Islet of Langerhans (tissue), 1 donor: ENCODE data around the gene DOCK3.
A peak's percentile ranks its signal among the peaks of the same experiment; 100 is the strongest.
"Not testable (repeated sequence)": the region's sequence is repeated elsewhere in the genome, so short reads cannot be mapped to it uniquely, and the experiment has no call there.

ENCODE experiments used
- FAIRE-seq: peaks from one replicate; lab custom pipeline; 2011; peaks lifted over from hg19 to GRCh38; lab: Jason Lieb, UNC

Gene DOCK3

GRCh38 chr3:50651445-50651844 is 23.3 kb upstream of the DOCK3 start:
- no peak for FAIRE-seq

DNA sequence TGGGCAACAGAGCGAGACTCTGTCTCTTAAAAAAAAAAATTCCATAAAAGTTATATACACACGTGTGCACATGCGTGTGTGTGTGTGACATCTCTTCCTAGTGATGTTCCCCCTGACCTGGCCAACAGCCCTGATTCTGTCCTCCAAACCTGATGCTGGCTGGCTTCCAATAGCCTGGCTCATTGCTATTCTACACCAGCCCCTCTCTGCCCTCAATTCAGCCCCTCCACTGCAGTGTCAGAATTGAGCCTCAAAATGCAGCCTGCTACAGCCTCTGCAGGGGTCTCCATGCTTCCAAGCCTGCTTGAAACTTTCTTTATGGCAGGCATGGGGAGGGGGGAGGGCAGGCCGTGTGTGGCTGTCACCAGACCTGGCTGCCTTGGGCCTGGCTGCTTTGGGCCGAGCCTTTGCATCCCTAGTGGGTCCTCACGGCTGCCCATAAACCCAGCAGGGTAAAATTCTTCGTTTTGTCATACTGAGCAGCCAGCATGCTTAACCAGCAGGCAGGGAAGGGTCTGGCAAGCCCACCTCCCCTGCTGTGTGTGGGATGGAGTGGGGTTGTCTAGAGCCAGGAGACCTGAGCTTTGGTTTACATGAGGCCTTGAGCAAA is 22.7 kb upstream of the DOCK3 start:
- FAIRE-seq = no peak

GRCh38 chr3:50652709-50653108 is 22.0 kb upstream of the DOCK3 start:
- FAIRE-seq = no peak

GRCh38 chr3:50653937-50654595 is 20.7 kb upstream of the DOCK3 start:
- no peak for FAIRE-seq

- no peak for FAIRE-seq
These were observed 19.5 kb upstream of the DOCK3 start for GRCh38 chr3:50655009-50655830.

DNA sequence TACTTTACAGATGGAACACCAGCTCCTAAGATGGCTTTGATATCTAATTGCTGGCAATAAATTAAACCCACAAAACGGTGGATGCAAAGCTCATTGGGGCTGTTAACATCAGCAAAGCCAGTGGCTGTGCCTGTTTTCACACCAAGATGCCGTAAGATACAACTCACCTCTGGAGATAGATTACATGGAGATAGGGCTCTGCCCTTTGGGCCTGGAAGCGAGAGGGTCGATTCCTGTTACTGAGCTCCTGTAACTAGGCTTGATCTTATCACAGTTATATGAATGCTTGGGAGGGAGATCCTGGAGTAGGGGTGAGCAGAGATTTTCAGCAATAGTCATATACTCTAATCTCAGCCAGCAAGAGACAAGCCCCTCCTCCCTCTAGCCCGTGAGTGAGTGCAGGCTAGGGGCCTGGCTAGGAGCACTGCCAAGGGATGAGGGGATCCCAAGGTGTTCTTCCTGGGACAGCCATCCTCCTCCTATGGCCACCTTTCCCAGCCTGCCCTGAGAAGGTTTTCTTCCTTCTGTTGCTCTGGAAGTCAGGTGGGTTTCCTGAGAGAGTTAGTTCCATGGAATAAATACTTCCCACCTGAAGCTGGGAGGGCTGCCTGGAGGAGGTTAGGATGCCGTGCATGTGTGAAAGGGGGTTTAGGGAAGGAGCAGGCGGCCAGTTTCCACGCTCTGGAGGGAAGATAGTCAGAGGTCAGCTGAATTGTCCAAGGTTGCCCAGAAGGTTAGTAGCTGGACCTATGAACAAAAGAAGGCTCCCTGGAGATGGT is 18.1 kb upstream of the DOCK3 start:
- FAIRE-seq = no peak

- FAIRE-seq = no peak
These were observed 17.3 kb upstream of the DOCK3 start for GRCh38 chr3:50657407-50657806.

GRCh38 chr3:50657816-50658215 is 16.9 kb upstream of the DOCK3 start:
- no peak for FAIRE-seq

DNA sequence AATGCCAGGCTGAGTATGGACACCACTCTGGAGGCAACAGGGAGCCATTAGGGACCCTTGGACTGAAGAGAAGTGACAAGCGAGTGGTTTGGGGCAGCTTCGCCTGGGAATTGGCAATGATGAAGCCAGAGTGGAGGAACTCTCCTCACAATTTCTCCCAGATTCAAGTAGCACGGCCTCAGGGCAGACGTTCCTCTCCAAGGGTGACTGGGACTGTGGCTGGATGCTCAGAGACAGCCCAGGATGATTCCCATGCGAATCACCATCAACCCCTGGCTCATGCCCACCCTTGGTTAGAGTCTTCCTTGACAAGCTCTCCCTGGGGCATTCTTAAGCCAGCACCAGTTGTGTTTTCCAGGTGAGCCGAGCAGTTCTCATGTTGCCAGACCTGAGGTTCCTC is 16.3 kb upstream of the DOCK3 start:
- FAIRE-seq = no peak

- no peak for FAIRE-seq
These were observed 15.9 kb upstream of the DOCK3 start for GRCh38 chr3:50658831-50659230.

- FAIRE-seq = no peak
These were observed 14.3 kb upstream of the DOCK3 start for GRCh38 chr3:50660386-50660785.

GRCh38 chr3:50661321-50661837 is 13.3 kb upstream of the DOCK3 start:
- no peak for FAIRE-seq

DNA sequence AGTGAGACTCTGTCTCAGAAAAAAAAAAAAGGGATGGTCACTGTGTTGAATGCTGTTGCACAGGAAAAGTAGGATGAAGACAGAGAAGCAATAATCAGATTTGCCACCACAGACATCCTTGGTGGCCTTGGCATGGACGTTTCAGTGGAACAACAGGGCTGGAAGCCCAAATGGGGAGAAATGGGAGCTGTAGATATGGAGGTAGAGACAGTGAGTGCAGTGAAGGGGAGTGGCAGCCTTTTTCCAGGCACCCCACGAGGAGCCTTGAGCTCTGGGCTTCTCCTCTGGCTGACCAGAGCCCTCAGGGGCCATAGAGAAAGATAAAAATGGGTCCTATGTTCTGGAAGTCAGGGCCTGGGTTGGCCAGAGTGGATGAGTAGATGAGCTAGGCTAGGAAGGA is 12.3 kb upstream of the DOCK3 start:
- FAIRE-seq = no peak

GRCh38 chr3:50665081-50665840 is 9.5 kb upstream of the DOCK3 start:
- FAIRE-seq = no peak

GRCh38 chr3:50665841-50666115 is 8.9 kb upstream of the DOCK3 start:
- not testable (repeated sequence) for FAIRE-seq

GRCh38 chr3:50666837-50667236 is 7.9 kb upstream of the DOCK3 start:
- FAIRE-seq = no peak

DNA sequence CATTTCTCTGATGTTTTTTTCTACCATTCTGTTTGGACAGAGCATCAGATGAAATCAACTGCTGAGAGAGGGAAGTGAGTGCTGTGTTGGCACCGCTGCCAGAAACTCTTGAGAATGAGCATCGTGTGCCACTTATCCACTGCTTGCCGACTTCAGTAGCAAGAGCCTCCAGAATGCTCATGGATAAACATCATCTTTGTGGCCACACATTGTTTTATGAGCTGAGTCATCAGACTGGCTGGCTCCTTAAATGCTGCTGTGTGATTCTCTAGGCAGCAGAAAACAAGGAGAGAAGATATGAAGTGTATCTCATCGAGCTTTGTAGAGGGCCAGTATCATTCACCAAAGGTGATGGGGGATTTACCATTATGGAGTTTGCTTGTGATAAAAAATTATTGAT is 3.4 kb upstream of the DOCK3 start:
- FAIRE-seq = peak; percentile 89

GRCh38 chr3:50672656-50673055 is 2.1 kb upstream of the DOCK3 start:
- no peak for FAIRE-seq

DNA sequence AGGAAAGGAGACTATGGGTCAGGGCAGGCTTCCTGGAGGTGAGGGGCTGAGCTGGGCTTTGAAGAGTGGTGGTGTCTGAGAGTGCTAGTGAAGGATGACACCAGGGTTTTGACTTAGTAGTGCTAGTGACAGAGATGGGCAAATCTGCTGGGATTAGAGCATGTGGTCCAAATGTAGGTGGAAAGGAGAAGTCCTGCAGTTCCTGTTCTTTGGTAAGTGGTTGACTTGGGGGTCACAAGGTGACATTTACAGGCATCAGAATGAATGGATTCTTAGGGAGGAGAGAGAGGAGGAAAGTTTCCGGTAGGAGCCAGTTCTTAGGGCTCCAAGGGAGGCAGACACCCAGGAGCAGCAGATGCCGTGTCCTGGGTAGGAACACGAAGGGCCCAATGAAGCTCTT is 796 bp upstream of the DOCK3 start:
- no peak for FAIRE-seq

- peak; percentile 92 for FAIRE-seq
These were observed 678 bp downstream of the DOCK3 start for GRCh38 chr3:50675179-50676030.
